Lung (tissue), 12 donors: ENCODE results near the gene TRIP6. TPM values are rescaled to one million over a fixed set of nuclear protein-coding genes. Genes with fewer than 3 reads are reported as not detected.

Experiments used
- ATAC-seq: fragments of 200-7000 bp; cut with Tn5 transposase; one replicate; pipeline ENCODE4 v1.9.1; 2020; ENCODE audit warnings: moderate number of reproducible peaks; ENCODE audit not compliant: insufficient read depth, low FRiP score
- DNase-seq, 3 donors: peaks; one replicate each; pipeline ENCODE4 v3.0.0-alpha.2; 2013 to 2017
- H3K27ac ChIP-seq, 2 donors: one replicate each; pipeline ENCODE4 v1.5.1; 2013; ENCODE audit warnings: mild to moderate bottlenecking in 2 of 2, moderate library complexity in 2 of 2, control low read depth in 1 of 2, inconsistent platforms in 1 of 2, low read depth in 1 of 2, low read length in 1 of 2
- H3K27me3 ChIP-seq, 3 donors: one replicate each; pipeline ENCODE4 v1.5.1; 2013; ENCODE audit warnings: low read length in 2 of 3; ENCODE audit not compliant: control insufficient read depth in 3 of 3, insufficient read depth in 3 of 3
- H3K36me3 ChIP-seq, 4 donors: one replicate each; pipeline ENCODE4 v1.5.1; 2013; ENCODE audit warnings: low read length in 4 of 4, mild to moderate bottlenecking in 1 of 4, moderate library complexity in 1 of 4; ENCODE audit not compliant: control insufficient read depth in 4 of 4, insufficient read depth in 4 of 4
- H3K4me1 ChIP-seq, 5 donors: one replicate each; pipeline ENCODE4 v1.5.1; 2013; ENCODE audit warnings: low read length in 5 of 5, mild to moderate bottlenecking in 2 of 5, moderate library complexity in 1 of 5; ENCODE audit not compliant: control insufficient read depth in 5 of 5, insufficient read depth in 5 of 5
- H3K4me3 ChIP-seq: one replicate; pipeline ENCODE4 v1.5.1; 2013; ENCODE audit warnings: mild to moderate bottlenecking, control low read depth, moderate library complexity
- H3K9ac ChIP-seq, 2 donors: one replicate each; pipeline ENCODE4 v1.5.1; 2013; ENCODE audit warnings: low read length in 2 of 2, control low read depth in 1 of 2; ENCODE audit not compliant: insufficient read depth in 1 of 2
- H3K9me3 ChIP-seq, 4 donors: one replicate each; pipeline ENCODE4 v1.5.1; 2013; ENCODE audit warnings: low read length in 3 of 4, mild to moderate bottlenecking in 1 of 4, moderate library complexity in 1 of 4; ENCODE audit not compliant: control insufficient read depth in 4 of 4, insufficient read depth in 3 of 4
- CTCF ChIP-seq: IDR thresholded peaks from 2 replicates; pipeline ENCODE4 v1.5.1; 2012; ENCODE audit warnings: mild to moderate bottlenecking; ENCODE audit errors: control extremely low read depth, extremely low read depth
- WGBS, 2 donors: extraction: QIAGEN DNeasy Blood & Tissue Kit; methylation state at CpG; one replicate each; pipeline ENCODE4 v1.1.7; 2013; 5-methylcytosine and 5-hydroxymethylcytosine counted together
- polyA plus RNA-seq, 2 donors: library from polyadenylated mRNA; stranded (reverse); fragments of 200-250 nt; gene quantifications; one replicate each; pipeline ENCODE4 v1.2.1, GENCODE V29; 2013
- total RNA-seq, 2 donors: library from RNA; depleted of rRNA in 1 of 2; stranded (reverse); fragments of >200 nt in 1 of 2; gene quantifications; one replicate each; pipeline ENCODE4 v1.2.1, GENCODE V29; 2014 to 2021
- donor health status: control.
- donor health status: control.
- donor health status: Bipolar disorder and iron deficiency.
- donor health status: healthy.
- donor health status: DM: yes; HTN: yes; CAD: no.

The TRIP6 gene
- total and polyA plus RNA-seq, 4 donors: 41.4 to 81.8 (median 52.3) TPM

DNA sequence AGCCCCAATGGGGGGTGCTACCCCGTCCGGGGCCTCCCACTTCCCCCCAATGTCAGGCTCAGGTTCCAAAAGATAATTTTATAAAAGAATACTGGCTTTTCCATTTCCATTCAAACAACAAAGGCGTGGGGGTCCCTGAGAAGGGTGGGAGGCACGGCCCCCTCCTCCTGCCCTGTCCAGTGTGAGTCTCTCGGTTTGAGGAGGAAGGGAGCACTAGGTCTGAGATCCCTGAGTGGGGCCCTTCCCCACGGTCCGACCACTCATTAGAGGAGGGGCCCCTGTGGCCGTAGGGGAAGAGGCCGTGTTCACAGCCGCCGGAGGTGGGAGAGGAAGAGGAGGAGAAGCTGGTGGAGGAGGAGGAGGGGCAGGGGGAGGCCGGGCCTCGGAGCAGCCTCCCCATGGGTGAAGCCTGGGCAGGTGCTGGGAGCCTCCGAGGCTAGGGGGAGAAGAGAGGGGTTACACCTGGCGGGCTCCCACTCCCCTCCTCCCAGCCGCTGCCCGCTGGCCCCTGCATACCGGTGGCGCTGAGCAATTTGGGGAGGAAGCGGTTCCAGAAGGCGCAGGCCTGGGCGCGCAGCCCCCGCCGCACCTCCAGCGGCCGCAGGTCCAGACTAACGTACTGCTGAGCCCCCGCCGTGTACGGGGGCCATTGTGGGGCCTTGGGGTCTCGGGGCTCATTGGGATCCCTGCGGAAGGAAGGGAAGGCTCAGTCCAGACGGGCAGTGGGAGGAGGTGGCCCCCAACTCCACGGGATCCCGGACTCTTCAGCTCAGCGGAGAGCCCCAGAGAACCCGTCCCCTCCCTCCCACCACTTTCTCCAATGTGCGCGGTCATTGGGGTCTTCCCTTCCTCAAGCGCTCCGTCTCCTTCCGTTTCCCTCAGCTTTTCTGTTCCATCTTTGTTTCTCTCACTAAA, 23.7 kb downstream of the TRIP6 start:
- H3K36me3 ChIP-seq: peaks cover 5 to 26% (median 23%) of the 10 kb centered on the region in 4 donors
- WGBS, 2 donors: 14 to 21% methylated on average over 33 to 43 of the region's 43 CpGs
- no peak for TF ChIP-seq CTCF
- DNase-seq: peak; percentile 39 to 63 (median 62)
- H3K27ac ChIP-seq: peak overlapping the region; percentile 83 to 94
- no peak overlapping the region for H3K4me3 ChIP-seq
- peaks cover 0 to under 1% (median under 1%) of the 10 kb centered on the region in 3 donors for H3K27me3 ChIP-seq
- H3K9me3 ChIP-seq: no peaks in the 10 kb centered on the region
- no peak for ATAC-seq
- H3K9ac ChIP-seq: peak overlapping the region; percentile 25 to 65
- H3K4me1 ChIP-seq: peaks cover 4 to 43% (median 19%) of the 10 kb centered on the region in 5 donors

DNA sequence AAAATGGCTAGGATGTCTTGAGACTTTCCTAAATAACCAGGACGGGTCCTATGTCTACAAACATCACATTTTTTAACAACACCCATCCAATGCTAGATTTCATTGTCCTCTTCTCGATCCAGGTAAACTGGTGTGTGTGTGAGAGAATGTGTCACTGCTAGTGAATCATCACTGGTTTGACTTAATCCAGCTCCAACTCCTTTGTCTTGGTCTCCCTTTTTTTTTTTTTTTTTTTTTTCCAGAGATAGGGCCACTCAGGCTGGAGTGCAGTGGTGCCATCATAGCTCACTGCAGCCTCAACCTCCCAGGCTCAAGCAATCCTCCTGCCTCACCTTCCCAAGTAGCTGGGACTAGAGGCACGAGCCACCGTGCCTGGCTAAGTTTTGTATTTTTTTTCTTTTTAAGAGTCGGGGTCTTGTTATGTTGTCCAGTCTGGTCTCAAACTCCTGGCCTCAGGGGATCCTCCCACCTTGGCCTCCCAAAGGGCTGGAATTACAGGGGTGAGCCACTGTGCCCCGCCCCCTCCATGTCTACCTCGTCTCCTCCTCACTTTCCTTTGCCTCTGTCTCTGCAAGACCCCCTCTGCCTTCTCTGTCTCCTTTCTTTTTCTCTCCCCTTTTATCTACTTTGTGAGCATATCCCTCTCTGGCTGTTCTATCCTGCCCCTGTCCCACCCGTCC, 24.5 kb downstream of the TRIP6 start:
- Histone ChIP-seq H3K9ac (peak overlapping the region in 1 of 2 donors; percentile 65), H3K4me3 (no peak overlapping the region), H3K27me3 (peaks cover 0 to 7% (median 7%) of the 10 kb centered on the region in 3 donors), H3K36me3 (peaks cover 5 to 18% (median 15%) of the 10 kb centered on the region in 4 donors), H3K4me1 (peaks cover 4 to 51% (median 19%) of the 10 kb centered on the region in 5 donors), H3K9me3 (peaks cover 0 to 2% (median 0%) of the 10 kb centered on the region in 4 donors), H3K27ac (no peak overlapping the region)
- no peak for TF ChIP-seq CTCF
- ATAC-seq (no peak), DNase-seq (no peak)
- 80 to 82% methylated on average over 8 of the region's 8 CpGs for WGBS, 2 donors

DNA sequence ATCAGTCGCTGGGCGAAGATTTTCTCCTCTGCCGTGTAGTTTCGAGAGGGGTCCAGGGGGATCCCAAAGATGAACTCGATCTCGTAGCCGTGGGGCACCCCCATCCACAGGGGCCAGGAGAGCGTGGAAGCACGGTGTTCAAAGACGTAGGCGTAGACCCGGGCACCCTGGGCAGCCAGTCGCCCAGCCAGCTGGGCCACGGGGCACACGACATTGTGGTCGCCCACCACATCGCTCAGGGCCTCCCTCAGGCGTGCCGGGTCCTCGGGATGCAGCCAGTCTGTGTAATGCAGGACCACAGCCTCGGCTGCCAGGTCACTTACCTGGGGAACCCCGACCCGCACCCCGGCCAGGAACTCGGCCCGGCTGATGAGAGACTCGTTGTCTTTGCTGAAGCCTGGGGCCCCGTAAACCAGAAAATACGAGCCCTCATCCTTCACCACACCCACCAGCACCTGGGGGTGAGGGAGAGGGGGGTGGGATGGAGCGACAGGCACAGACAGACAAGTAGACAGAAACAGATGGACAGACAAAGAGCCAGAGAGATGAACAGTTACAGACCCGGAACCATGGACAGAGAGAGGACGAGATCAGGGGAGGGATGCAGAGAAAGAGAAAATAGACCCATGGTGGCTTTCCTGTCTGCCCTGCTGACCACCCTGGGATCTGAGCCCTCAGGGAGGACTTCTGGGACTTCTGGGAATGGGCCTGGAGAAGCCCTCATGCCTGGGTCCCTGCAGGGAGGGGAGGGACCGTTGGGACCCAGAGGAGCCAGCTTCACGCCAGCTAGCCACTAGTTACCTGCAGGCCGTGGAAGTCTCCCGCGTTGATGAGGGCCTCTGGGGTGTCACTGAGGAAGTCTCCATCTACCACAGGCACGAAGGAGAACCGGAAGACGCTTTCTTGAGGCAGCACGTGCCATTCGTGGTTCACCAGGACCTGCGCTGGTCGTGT, 25.5 kb downstream of the TRIP6 start:
- 91% methylated on average over 44 of the region's 44 CpGs for WGBS, 2 donors
- DNase-seq (no peak), ATAC-seq (no peak)
- Histone ChIP-seq H3K27me3 (peaks cover 0 to 13% (median 13%) of the 10 kb centered on the region in 3 donors), H3K27ac (no peak overlapping the region), H3K4me3 (no peak overlapping the region), H3K9me3 (peaks cover 0 to 2% (median 0%) of the 10 kb centered on the region in 4 donors), H3K4me1 (peaks cover 4 to 42% (median 12%) of the 10 kb centered on the region in 5 donors), H3K9ac (no peak overlapping the region), H3K36me3 (peaks cover 0 to 11% (median 7%) of the 10 kb centered on the region in 4 donors)
- TF ChIP-seq CTCF: no peak
